Endothelial cell (in vitro differentiated cells): Measurements from ENCODE around the gene C11orf87. TPM values are rescaled to one million over a fixed set of nuclear protein-coding genes. Genes with fewer than 3 reads are reported as not detected.

ENCODE experiments used
- DNase-seq: peaks from one replicate; pipeline ENCODE4 v3.0.0; 2021; ENCODE audit warnings: low spot score
- H3K27ac Mint-ChIP-seq: one replicate; pipeline ENCODE4 v1.8.0; 2021; ENCODE audit warnings: mixed read lengths, inconsistent platforms; ENCODE audit not compliant: unreplicated experiment
- H3K27me3 Mint-ChIP-seq: one replicate; pipeline ENCODE4 v1.8.0; 2021; ENCODE audit warnings: mild to moderate bottlenecking, moderate library complexity, mixed read lengths, inconsistent platforms; ENCODE audit not compliant: unreplicated experiment
- H3K36me3 Mint-ChIP-seq: one replicate; pipeline ENCODE4 v1.8.0; 2021; ENCODE audit warnings: mild to moderate bottlenecking, low read depth, mixed read lengths, inconsistent platforms; ENCODE audit not compliant: unreplicated experiment
- H3K4me1 Mint-ChIP-seq: one replicate; pipeline ENCODE4 v1.8.0; 2021; ENCODE audit warnings: mild to moderate bottlenecking, mixed read lengths, inconsistent platforms; ENCODE audit not compliant: unreplicated experiment
- H3K4me3 Mint-ChIP-seq: one replicate; pipeline ENCODE4 v1.8.0; 2021; ENCODE audit warnings: mild to moderate bottlenecking, mixed read lengths, inconsistent platforms; ENCODE audit not compliant: unreplicated experiment
- H3K9me3 Mint-ChIP-seq: one replicate; pipeline ENCODE4 v1.8.0; 2021; ENCODE audit warnings: mixed read lengths, inconsistent platforms; ENCODE audit not compliant: unreplicated experiment
- total RNA-seq: library from RNA; stranded (reverse); fragmentation: NEBNext Ultra II Directional; extraction: Animal tissue kit (Norgen Biotek cat#: 25700); gene quantifications from one replicate; pipeline ENCODE4 v1.2.1, GENCODE V29; 2021; ENCODE audit not compliant: unreplicated experiment
- TF ChIP-seq, protein P1 (sequence below): fragments of 200-600 bp; sonication (generic); IDR thresholded peaks from one replicate; pipeline ENCODE4 v1.5.0; 2021; ENCODE audit warnings: antibody characterized with exemption; ENCODE audit not compliant: unreplicated experiment

The C11orf87 gene
- total RNA-seq, 1 donor from 2014 or later, result 0.46 TPM

DNA sequence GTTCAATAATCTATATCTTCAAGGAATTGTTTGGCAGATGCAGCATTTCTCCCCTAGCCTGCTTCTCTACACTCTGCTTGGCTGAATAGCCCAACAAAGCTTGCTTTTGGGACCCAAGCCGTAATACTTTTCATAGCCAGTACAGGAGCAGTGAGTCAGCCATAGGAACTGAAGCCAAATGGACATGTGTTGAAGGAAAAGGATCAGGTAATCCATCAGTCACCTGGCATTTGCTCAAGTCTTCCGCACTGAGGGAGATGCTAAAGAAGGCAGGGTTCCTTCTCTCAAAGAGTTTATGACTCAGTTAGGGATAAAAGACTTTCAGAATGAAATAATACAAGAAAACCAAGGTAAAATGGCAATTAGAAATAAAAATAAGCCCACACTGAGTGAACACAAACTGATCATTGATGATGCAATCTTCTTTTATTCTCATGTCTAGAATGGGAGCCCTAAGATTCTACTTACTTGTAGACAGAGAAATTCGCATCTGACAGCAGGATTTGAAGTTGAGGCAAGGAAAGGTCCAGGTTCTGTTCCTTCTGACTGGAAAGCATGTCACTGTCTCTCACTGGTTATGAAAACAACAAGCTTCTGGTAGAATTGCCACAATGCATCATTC lies 13.2 kb downstream of the C11orf87 start:
- no peak overlapping the region for H3K4me3 Mint-ChIP-seq
- no peaks in the 10 kb centered on the region for H3K36me3 Mint-ChIP-seq
- no peak overlapping the region for H3K27ac Mint-ChIP-seq
- no peaks in the 10 kb centered on the region for H3K9me3 Mint-ChIP-seq
- DNase-seq, result no peak
- no peaks in the 10 kb centered on the region for H3K27me3 Mint-ChIP-seq
- H3K4me1 Mint-ChIP-seq, result no peaks in the 10 kb centered on the region
- TF ChIP-seq, protein P1, sequence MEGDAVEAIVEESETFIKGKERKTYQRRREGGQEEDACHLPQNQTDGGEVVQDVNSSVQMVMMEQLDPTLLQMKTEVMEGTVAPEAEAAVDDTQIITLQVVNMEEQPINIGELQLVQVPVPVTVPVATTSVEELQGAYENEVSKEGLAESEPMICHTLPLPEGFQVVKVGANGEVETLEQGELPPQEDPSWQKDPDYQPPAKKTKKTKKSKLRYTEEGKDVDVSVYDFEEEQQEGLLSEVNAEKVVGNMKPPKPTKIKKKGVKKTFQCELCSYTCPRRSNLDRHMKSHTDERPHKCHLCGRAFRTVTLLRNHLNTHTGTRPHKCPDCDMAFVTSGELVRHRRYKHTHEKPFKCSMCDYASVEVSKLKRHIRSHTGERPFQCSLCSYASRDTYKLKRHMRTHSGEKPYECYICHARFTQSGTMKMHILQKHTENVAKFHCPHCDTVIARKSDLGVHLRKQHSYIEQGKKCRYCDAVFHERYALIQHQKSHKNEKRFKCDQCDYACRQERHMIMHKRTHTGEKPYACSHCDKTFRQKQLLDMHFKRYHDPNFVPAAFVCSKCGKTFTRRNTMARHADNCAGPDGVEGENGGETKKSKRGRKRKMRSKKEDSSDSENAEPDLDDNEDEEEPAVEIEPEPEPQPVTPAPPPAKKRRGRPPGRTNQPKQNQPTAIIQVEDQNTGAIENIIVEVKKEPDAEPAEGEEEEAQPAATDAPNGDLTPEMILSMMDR, result no peak

DNA sequence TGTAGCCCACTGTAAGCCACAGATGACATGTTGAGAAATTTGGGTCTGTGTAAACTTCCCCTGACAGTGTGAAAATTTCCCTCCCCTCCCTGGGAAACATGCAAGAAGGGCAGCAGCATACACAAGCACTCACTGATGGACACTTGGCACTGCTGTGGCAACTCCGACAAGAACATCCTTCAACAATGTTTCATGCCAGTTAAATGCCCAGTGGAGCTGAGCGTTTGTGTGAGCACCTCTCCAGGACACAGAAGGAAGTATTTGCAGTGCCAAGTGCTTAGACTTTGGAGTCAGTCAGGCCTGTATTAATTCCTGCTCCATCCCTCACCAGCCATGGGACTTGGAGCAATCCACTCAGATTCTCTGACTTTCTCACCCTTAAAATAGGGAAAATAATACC lies 17.7 kb downstream of the C11orf87 start:
- Mint-ChIP-seq H3K36me3 (no peaks in the 10 kb centered on the region), H3K4me3 (no peak overlapping the region), H3K27me3 (no peaks in the 10 kb centered on the region), H3K9me3 (no peaks in the 10 kb centered on the region), H3K27ac (no peak overlapping the region), H3K4me1 (no peaks in the 10 kb centered on the region)
- no peak for DNase-seq
- TF ChIP-seq, protein P1, result no peak

DNA sequence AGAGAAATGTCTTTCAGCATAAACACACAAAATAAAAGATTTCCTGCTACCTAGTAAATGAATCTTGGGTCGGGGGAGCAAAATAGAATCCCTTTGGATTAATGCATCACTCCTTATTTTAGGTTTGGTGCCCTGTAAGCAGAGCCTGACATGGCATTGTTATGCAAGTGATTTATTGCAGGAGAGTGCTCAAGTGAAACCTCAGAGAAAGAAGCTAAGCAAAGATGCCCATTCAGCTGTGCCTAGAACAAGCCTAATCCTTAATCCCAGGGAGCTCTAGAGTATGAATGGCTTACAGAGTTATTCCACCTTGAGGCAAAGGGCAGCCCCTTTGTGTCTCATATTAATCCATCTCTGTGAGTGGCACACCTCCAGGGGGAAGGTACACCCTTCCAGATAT lies 21.1 kb downstream of the C11orf87 start:
- no peak for DNase-seq
- Mint-ChIP-seq H3K27me3 (no peaks in the 10 kb centered on the region), H3K4me1 (no peaks in the 10 kb centered on the region), H3K9me3 (no peaks in the 10 kb centered on the region), H3K27ac (no peak overlapping the region), H3K36me3 (no peaks in the 10 kb centered on the region), H3K4me3 (no peak overlapping the region)
- TF ChIP-seq, protein P1, result no peak

DNA sequence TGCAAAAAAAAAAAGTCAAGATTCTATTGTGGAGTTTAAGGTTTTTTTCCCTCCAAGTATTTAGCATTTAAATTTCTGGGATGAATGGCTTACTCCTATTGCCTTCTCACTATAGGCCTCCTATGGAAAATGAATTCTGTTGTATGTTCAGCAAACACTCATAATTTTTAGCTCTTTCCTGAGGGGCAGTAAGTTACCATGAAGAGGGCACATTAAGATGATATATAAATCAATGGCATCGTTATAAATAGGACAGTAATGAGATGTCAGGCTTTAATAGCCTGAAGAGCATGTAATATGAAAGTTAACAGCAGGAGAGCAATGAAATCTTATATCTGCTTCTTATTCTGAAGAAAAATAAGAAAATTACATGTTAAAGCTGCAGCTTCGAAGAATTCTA lies 32.9 kb downstream of the C11orf87 start:
- TF ChIP-seq, protein P1, result no peak
- Mint-ChIP-seq H3K4me3 (no peak overlapping the region), H3K4me1 (no peaks in the 10 kb centered on the region), H3K27me3 (no peaks in the 10 kb centered on the region), H3K27ac (no peak overlapping the region), H3K9me3 (no peaks in the 10 kb centered on the region), H3K36me3 (no peaks in the 10 kb centered on the region)
- no peak for DNase-seq
